Right atrium auricular region (tissue), 2 donors: Measurements from ENCODE around the gene MED4. TPM values are rescaled to one million over a fixed set of nuclear protein-coding genes. Genes with fewer than 3 reads are reported as not detected.

Experiments used
- DNase-seq: peaks from one replicate; pipeline ENCODE4 v3.0.0-alpha.2; 2019; ENCODE audit warnings: low spot score
- H3K27ac ChIP-seq, 2 donors: fragments of 200-600 bp; sonication (generic); 1 replicate in 1 of 2; 2 replicates in 1 of 2; pipeline ENCODE4 v1.5.1; 2016 to 2019
- H3K27me3 ChIP-seq, 2 donors: fragments of 200-600 bp; sonication (generic); one replicate each; pipeline versions ENCODE4 v1.5.1 to v1.6.0; 2017 to 2019
- H3K36me3 ChIP-seq: fragments of 200-600 bp; sonication (generic); one replicate; pipeline ENCODE4 v1.5.1; 2016
- H3K4me1 ChIP-seq, 2 donors: fragments of 200-600 bp; sonication (generic); one replicate each; pipeline versions ENCODE4 v1.5.1 to v1.6.0; 2017 to 2019
- H3K4me3 ChIP-seq, 2 donors: fragments of 200-600 bp; sonication (generic); 1 replicate in 1 of 2; 2 replicates in 1 of 2; pipeline ENCODE4 v1.5.1; 2017 to 2019; ENCODE audit warnings: mild to moderate bottlenecking in 1 of 2, moderate library complexity in 1 of 2
- H3K9me3 ChIP-seq, 2 donors: fragments of 200-600 bp; sonication (generic); one replicate each; pipeline ENCODE4 v1.5.1; 2019
- total RNA-seq, 2 donors: library from RNA; depleted of rRNA; stranded (reverse); fragments of >200 nt; gene quantifications; one replicate each; pipeline ENCODE4 v1.1.0, GENCODE V29; 2016
- TF ChIP-seq, protein P1 (sequence below), 2 donors: fragments of 200-600 bp; sonication (generic); IDR thresholded peaks; one replicate each; pipeline ENCODE4 v1.5.1; 2019; ENCODE audit warnings: antibody characterized with exemption in 2 of 2

MED4 gene
- total RNA-seq, 2 donors from 2014 or later = 35.7 to 39.5 TPM

DNA sequence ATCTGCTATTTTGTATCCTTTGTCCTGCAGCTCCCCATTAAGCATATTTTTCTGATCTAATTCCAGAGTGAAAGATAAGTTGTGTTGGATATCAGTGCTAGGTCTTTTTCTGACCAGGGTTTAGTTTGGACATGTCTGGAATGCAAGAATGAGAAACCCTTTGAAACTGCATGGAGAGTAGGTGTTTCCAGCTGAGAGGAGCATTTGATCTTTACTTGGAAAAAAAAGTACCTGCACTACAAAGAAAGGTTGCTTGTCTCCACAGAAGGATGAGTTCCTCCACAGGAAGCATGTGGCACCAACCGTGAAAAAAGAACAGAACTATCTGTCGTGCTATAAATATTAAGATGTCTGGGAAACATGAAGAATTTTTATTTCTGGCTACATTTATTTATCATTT lies 36.6 kb upstream of the MED4 start:
- no peaks in the 10 kb centered on the region for H3K9me3 ChIP-seq
- H3K4me3 ChIP-seq = no peak overlapping the region
- no peaks in the 10 kb centered on the region for H3K27me3 ChIP-seq
- H3K27ac ChIP-seq = no peak overlapping the region
- H3K4me1 ChIP-seq = peaks cover 0 to 14% of the 10 kb centered on the region in 2 donors
- DNase-seq = no peak
- TF ChIP-seq, protein P1, sequence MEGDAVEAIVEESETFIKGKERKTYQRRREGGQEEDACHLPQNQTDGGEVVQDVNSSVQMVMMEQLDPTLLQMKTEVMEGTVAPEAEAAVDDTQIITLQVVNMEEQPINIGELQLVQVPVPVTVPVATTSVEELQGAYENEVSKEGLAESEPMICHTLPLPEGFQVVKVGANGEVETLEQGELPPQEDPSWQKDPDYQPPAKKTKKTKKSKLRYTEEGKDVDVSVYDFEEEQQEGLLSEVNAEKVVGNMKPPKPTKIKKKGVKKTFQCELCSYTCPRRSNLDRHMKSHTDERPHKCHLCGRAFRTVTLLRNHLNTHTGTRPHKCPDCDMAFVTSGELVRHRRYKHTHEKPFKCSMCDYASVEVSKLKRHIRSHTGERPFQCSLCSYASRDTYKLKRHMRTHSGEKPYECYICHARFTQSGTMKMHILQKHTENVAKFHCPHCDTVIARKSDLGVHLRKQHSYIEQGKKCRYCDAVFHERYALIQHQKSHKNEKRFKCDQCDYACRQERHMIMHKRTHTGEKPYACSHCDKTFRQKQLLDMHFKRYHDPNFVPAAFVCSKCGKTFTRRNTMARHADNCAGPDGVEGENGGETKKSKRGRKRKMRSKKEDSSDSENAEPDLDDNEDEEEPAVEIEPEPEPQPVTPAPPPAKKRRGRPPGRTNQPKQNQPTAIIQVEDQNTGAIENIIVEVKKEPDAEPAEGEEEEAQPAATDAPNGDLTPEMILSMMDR (IDR thresholded peaks at IDR 0.05) = no peak
- no peaks in the 10 kb centered on the region for H3K36me3 ChIP-seq

DNA sequence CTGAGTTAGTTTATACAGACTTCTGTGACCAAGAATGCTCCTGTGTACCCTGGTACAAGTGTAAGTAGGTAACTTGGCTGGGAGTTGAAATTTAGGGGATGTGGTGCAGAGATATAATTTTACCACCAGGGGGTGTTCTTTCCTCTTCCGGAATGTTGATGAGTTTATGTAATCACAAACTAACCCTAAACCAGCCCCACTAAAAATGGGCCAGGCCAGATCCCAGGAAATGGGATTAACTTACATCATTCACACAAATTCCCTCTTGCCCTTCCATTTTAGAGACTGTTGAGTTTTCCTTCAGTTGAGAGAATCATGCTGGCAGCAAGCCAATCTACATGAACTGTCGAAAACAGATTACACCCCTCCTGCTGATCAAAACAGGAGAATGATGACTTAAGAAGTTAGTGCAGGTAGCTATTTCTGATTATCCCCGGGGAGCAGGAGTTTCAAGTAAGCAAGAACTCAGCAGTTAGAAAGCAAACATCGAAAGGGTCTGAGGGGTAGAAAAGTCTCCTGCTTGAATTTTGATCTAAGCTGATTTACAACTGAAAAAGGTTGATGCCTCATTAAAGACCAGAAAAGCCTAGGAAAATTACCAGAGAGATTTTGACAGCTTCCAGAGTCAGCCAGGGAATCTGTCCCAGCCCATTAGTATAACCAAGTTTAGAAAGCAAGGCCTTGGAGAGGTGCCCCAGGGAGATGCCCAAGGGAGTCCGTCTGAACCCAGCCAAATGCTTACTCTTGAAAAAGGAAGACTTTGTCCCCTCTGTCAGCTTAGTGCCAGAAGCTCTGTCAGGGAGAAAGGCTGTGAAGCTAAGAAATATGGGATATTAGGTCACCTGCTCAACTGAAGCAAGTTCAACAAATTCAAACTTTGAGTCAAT lies 32.3 kb upstream of the MED4 start:
- H3K4me1 ChIP-seq = peaks cover 0 to 48% of the 10 kb centered on the region in 2 donors
- H3K9me3 ChIP-seq = no peaks in the 10 kb centered on the region
- peak overlapping the region; percentile 70 to 83 for H3K27ac ChIP-seq
- TF ChIP-seq, protein P1 (IDR thresholded peaks at IDR 0.05) = peak; percentile 47 to 82
- DNase-seq = peak; percentile 80
- H3K36me3 ChIP-seq = no peaks in the 10 kb centered on the region
- H3K4me3 ChIP-seq = no peak overlapping the region
- no peaks in the 10 kb centered on the region for H3K27me3 ChIP-seq

DNA sequence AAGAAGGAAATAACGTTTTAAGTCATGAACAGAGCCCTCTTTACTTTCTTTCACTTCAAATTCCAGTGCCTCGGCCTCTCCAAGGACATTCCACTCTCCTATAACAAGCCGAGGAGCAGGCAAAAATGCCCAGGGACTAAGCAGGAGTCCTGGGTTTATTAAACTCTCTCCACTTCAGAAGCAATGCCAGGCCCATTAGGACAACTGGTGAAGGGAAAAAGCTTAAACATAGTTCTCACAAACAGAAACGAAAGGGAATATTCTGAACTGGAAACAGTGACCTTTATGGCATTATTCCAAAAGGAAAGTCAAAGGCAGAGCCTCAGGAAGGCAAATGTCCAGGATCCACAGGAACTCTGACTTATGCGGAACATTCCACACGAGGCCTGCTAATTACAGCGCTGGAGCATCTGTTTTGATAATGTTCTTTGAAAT lies 30.9 kb upstream of the MED4 start:
- H3K4me3 ChIP-seq = no peak overlapping the region
- H3K27ac ChIP-seq = peak overlapping the region; percentile 81 to 83
- H3K36me3 ChIP-seq = no peaks in the 10 kb centered on the region
- DNase-seq = peak; percentile 66
- H3K27me3 ChIP-seq = no peaks in the 10 kb centered on the region
- TF ChIP-seq, protein P1 (IDR thresholded peaks at IDR 0.05) = no peak
- peaks cover 0 to 61% of the 10 kb centered on the region in 2 donors for H3K4me1 ChIP-seq
- H3K9me3 ChIP-seq = no peaks in the 10 kb centered on the region

DNA sequence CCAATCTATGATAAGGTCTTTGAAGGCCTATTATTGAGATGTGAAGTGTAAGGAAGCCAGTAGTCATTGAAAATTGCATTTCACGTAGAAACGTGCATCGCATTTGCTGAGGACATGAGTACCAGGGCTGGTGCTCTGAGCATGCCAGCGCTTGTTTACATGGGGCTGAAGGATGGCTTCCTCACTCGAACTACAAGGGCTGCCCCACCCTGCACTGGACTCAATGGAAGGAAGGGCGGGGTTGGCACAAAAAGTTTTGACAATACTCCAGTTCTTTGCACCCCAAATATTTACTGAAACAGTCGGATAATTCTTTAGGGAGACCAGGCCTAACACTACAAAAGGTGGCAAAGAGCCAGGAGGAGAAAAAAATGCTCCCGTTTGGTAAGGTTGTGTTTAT lies 28.9 kb upstream of the MED4 start:
- Histone ChIP-seq H3K4me1 (peaks cover 0 to 61% of the 10 kb centered on the region in 2 donors), H3K27ac (peak overlapping the region in 1 of 2 donors; percentile 83), H3K36me3 (no peaks in the 10 kb centered on the region), H3K4me3 (no peak overlapping the region), H3K9me3 (no peaks in the 10 kb centered on the region), H3K27me3 (no peaks in the 10 kb centered on the region)
- no peak for DNase-seq
- TF ChIP-seq, protein P1 (IDR thresholded peaks at IDR 0.05) = no peak

DNA sequence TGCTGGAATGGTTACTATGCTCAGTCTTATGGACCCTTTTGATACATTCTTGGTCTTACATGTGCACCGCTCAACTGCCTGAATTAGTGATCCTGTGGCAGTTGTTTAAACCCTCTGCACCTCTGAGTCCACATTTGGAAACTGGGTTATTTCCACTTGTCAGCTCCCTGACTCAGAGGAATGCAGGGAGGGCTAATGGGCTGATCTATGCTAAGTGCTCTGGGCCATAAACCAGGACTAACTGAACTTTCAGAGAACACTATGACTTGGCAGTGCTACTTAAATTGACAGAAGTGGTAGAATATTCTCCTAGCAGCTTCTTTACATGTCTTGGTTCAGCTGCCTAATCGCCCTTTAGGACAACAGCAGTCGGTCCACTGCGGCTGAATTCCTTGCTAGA lies 26.8 kb upstream of the MED4 start:
- H3K36me3 ChIP-seq = no peaks in the 10 kb centered on the region
- no peak overlapping the region for H3K4me3 ChIP-seq
- no peaks in the 10 kb centered on the region for H3K9me3 ChIP-seq
- H3K4me1 ChIP-seq = peaks cover 0 to 49% of the 10 kb centered on the region in 2 donors
- TF ChIP-seq, protein P1 (IDR thresholded peaks at IDR 0.05) = no peak
- no peak for DNase-seq
- H3K27ac ChIP-seq = no peak overlapping the region
- H3K27me3 ChIP-seq = no peaks in the 10 kb centered on the region
